Heart right ventricle (tissue), 16 donors: ENCODE data around the gene ALMS1. TPM values are rescaled to one million over a fixed set of nuclear protein-coding genes. Genes with fewer than 3 reads are reported as not detected.

ENCODE experiments used
- ATAC-seq, 8 donors: fragments of 200-7000 bp; cut with Tn5 transposase; one replicate each; pipeline ENCODE4 v1.9.1; 2020; ENCODE audit warnings: mild to moderate bottlenecking in 8 of 8, moderate library complexity in 8 of 8, moderate number of reproducible peaks in 1 of 8
- DNase-seq, 2 donors: peaks; one replicate each; pipeline ENCODE4 v3.0.0-alpha.2; 2020
- H3K27ac ChIP-seq, 10 donors: fragments of 200-600 bp; sonication (generic) in 2 of 10; one replicate each; pipeline versions ENCODE4 v1.5.0 to v1.8.0; 2020 to 2022; ENCODE audit warnings: mild to moderate bottlenecking in 3 of 10
- H3K27me3 ChIP-seq, 7 donors: fragments of 200-600 bp; one replicate each; pipeline ENCODE4 v1.8.0; 2021 to 2022; ENCODE audit warnings: mild to moderate bottlenecking in 2 of 7
- H3K36me3 ChIP-seq, 9 donors: fragments of 200-600 bp; sonication (generic) in 1 of 9; one replicate each; pipeline versions ENCODE4 v1.5.0 to v1.8.0; 2020 to 2022; ENCODE audit warnings: mild to moderate bottlenecking in 2 of 9
- H3K4me1 ChIP-seq, 9 donors: fragments of 200-600 bp; sonication (generic) in 1 of 9; one replicate each; pipeline versions ENCODE4 v1.5.0 to v1.8.0; 2020 to 2022; ENCODE audit warnings: mild to moderate bottlenecking in 4 of 9
- H3K4me3 ChIP-seq, 10 donors: fragments of 200-600 bp; sonication (generic) in 2 of 10; one replicate each; pipeline versions ENCODE4 v1.5.0 to v1.8.0; 2020 to 2022; ENCODE audit warnings: mild to moderate bottlenecking in 7 of 10, moderate library complexity in 2 of 10
- H3K9me3 ChIP-seq, 11 donors: fragments of 200-600 bp in 10 of 11; sonication (generic) in 2 of 11; one replicate each; pipeline versions ENCODE4 v1.5.0 to v1.8.0; 2013 to 2022; ENCODE audit warnings: mild to moderate bottlenecking in 2 of 11, control low read depth in 1 of 11, moderate library complexity in 1 of 11
- CTCF ChIP-seq, 9 donors: fragments of 200-600 bp; sonication (generic) in 2 of 9; IDR thresholded peaks; one replicate each; pipeline versions ENCODE4 v1.5.0 to v1.8.0; 2021 to 2022; ENCODE audit warnings: antibody characterized with exemption in 9 of 9, mild to moderate bottlenecking in 5 of 9, moderate library complexity in 1 of 9
- WGBS, 2 donors: extraction: QIAGEN DNeasy Blood & Tissue Kit; methylation state at CpG; one replicate each; pipeline ENCODE4 v1.1.7; 2013; ENCODE audit warnings: inconsistent platforms in 1 of 2; 5-methylcytosine and 5-hydroxymethylcytosine counted together
- intact Hi-C, 10 donors: fragments of 100-400 bp; cut with DNase I; formaldehyde crosslinking; loops; one replicate each; pipeline versions ENCODE4 v1.11.1 to v1.14.2; 2022
- polyA plus RNA-seq, 2 donors: library from polyadenylated mRNA; stranded (reverse); fragments of 200-250 nt; gene quantifications; one replicate each; pipeline ENCODE4 v1.2.3, GENCODE V29; 2013
- total RNA-seq, 10 donors: library from RNA; stranded (reverse); fragmentation: NEBNext Ultra II Directional in 3 of 10; extraction: Animal tissue kit (Norgen Biotek cat#: 25700) in 3 of 10; gene quantifications; one replicate each; pipeline versions ENCODE4 v1.2.1 to v1.2.4, GENCODE V29; 2021 to 2023
- donor health status: Arrhythmogenic right ventricular cardiomyopathy.
- donor health status: ischemic (EF 13 %, LVEDD 7.1; RV severe dilation, severe dysfunction).
- donor health status: healthy with polysubstance abuse.
- donor health status: DM: no; HTN: yes; CAD: no.
- donor health status: DM: no; HTN: no; CAD: no.
- donor health status: ischemic (EF 25% LVEDD 6.9; RV normal size, moderate dysfunction).
- donor health status: ischemic (EF 25% LVEDD 5.7; RV mildly dilated, moderate dysfunction).
- donor health status: healthy.
- donor health status: DM: yes; HTN: yes; CAD: no.
- donor health status: Ischemic cardiomyopathy.
- donor health status: ischemic (EF 35%, LVEDD 5.7; RV mildly dilated, moderate dysfunction).
- donor health status: nonischemic (EF 11% LVEDD 7.7; RV severe dilation, severe dysfunction).
- donor health status: DM: yes; HTN: yes; CAD: no.
- donor health status: PGD.
- donor health status: ischemic (EF 29% LVEDD 5.4; RV normal size, mild dysfunction).
- donor health status: nonischemic (EF 23%, LVEDD 6.1; RV moderate dilation, normal function).

ALMS1 gene
- total and polyA plus RNA-seq, 12 donors: 3.8 to 16.9 (median 9.7) TPM

- WGBS, 2 donors: 5 to 6% methylated on average over 9 of the region's 9 CpGs
- H3K4me3 ChIP-seq: peak overlapping the region; percentile 62 to 92 (median 78)
- no peaks in the 10 kb centered on the region for H3K27me3 ChIP-seq
- H3K9me3 ChIP-seq: no peaks in the 10 kb centered on the region
- intact Hi-C loops: no loop called here
- TF ChIP-seq CTCF (IDR thresholded peaks at IDR 0.05): no peak
- ATAC-seq: no peak
- peak overlapping the region; percentile 57 to 93 (median 90) for H3K27ac ChIP-seq
- H3K36me3 ChIP-seq: no peaks in the 10 kb centered on the region
- peaks cover 4 to 24% (median 17%) of the 10 kb centered on the region in 9 donors for H3K4me1 ChIP-seq
- DNase-seq: no peak
Observed at GRCh38 chr2:73385123-73385503, 523 bp upstream of the ALMS1 start.

- no peaks in the 10 kb centered on the region for H3K36me3 ChIP-seq
- no peak for DNase-seq
- peak overlapping the region; percentile 57 to 93 (median 90) for H3K27ac ChIP-seq
- no peak for TF ChIP-seq CTCF (IDR thresholded peaks at IDR 0.05)
- peak overlapping the region; percentile 62 to 92 (median 78) for H3K4me3 ChIP-seq
- H3K27me3 ChIP-seq: no peaks in the 10 kb centered on the region
- intact Hi-C loops: no loop called here
- 0% methylated on average over 24 of the region's 24 CpGs for WGBS, 2 donors
- peaks cover 4 to 24% (median 17%) of the 10 kb centered on the region in 9 donors for H3K4me1 ChIP-seq
- H3K9me3 ChIP-seq: no peaks in the 10 kb centered on the region
- peak in 4 of 8 donors; percentile 1 to 10 (median 4) for ATAC-seq
Observed at GRCh38 chr2:73386342-73386868, 769 bp downstream of the ALMS1 start.

- 22 to 28% methylated on average over 6 of the region's 6 CpGs for WGBS, 2 donors
- no peaks in the 10 kb centered on the region for H3K36me3 ChIP-seq
- no peak for TF ChIP-seq CTCF (IDR thresholded peaks at IDR 0.05)
- intact Hi-C loops: no loop called here
- no peak for DNase-seq
- no peak for ATAC-seq
- peak overlapping the region in 9 of 10 donors; percentile 71 to 92 (median 80) for H3K4me3 ChIP-seq
- H3K4me1 ChIP-seq: peaks cover 4 to 24% (median 17%) of the 10 kb centered on the region in 9 donors
- no peaks in the 10 kb centered on the region for H3K27me3 ChIP-seq
- no peaks in the 10 kb centered on the region for H3K9me3 ChIP-seq
- peak overlapping the region in 7 of 10 donors; percentile 83 to 93 (median 89) for H3K27ac ChIP-seq
Observed at GRCh38 chr2:73386894-73387636, 1.4 kb downstream of the ALMS1 start.

GRCh38 chr2:73402386-73403103 is 16.9 kb downstream of the ALMS1 start:
- H3K27ac ChIP-seq: no peak overlapping the region
- H3K36me3 ChIP-seq: peaks cover 0 to 33% (median 0%) of the 10 kb centered on the region in 9 donors
- intact Hi-C loops: no loop called here
- no peaks in the 10 kb centered on the region for H3K4me1 ChIP-seq
- WGBS, 2 donors: 95 to 97% methylated on average over 9 of the region's 9 CpGs
- H3K9me3 ChIP-seq: peaks cover 0 to 48% (median 19%) of the 10 kb centered on the region in 11 donors
- H3K27me3 ChIP-seq: no peaks in the 10 kb centered on the region
- no peak overlapping the region for H3K4me3 ChIP-seq
- DNase-seq (no peak), ATAC-seq (no peak)
- TF ChIP-seq CTCF (IDR thresholded peaks at IDR 0.05): no peak
